Tongue (tissue), 2 donors: Measurements from ENCODE around the gene TMEM130. TPM values are rescaled to one million over a fixed set of nuclear protein-coding genes. Genes with fewer than 3 reads are reported as not detected.
"Not testable (repeated sequence)": the region's sequence is repeated elsewhere in the genome, so short reads cannot be mapped to it uniquely, and the experiment has no call there.

ENCODE experiments used
- DNase-seq: peaks from one replicate; pipeline ENCODE4 v3.0.0-alpha.2; 2015
- total RNA-seq: library from RNA; depleted of rRNA; stranded (reverse); fragments of >200 nt; gene quantifications from one replicate; pipeline ENCODE4 v1.2.3, GENCODE V29; 2014

TMEM130 gene
- total RNA-seq, 1 donor from 2014 or later = 3.5 TPM

- DNase-seq = no peak
Observed at GRCh38 chr7:98877692-98878364, 8.0 kb upstream of the TMEM130 start.

- no peak for DNase-seq
Observed at GRCh38 chr7:98877146-98877545, 7.3 kb upstream of the TMEM130 start.

GRCh38 chr7:98875501-98875900 is 5.7 kb upstream of the TMEM130 start:
- DNase-seq = no peak

GRCh38 chr7:98874942-98875341 is 5.1 kb upstream of the TMEM130 start:
- DNase-seq = no peak

GRCh38 chr7:98873610-98874009 is 3.8 kb upstream of the TMEM130 start:
- not testable (repeated sequence) for DNase-seq

- DNase-seq = no peak
Observed at GRCh38 chr7:98872328-98872924, 2.6 kb upstream of the TMEM130 start.

GRCh38 chr7:98870807-98871491 is 1.1 kb upstream of the TMEM130 start:
- no peak for DNase-seq

- peak; percentile 50 for DNase-seq
Observed at GRCh38 chr7:98870121-98870651, 372 bp upstream of the TMEM130 start.

GRCh38 chr7:98869027-98869596 is 702 bp downstream of the TMEM130 start:
- no peak for DNase-seq

GRCh38 chr7:98868450-98868849 is 1.4 kb downstream of the TMEM130 start:
- no peak for DNase-seq

GRCh38 chr7:98866765-98867164 is 3.0 kb downstream of the TMEM130 start:
- DNase-seq = no peak

GRCh38 chr7:98866351-98866750 is 3.5 kb downstream of the TMEM130 start:
- no peak for DNase-seq

GRCh38 chr7:98864731-98865453 is 4.9 kb downstream of the TMEM130 start:
- no peak for DNase-seq

GRCh38 chr7:98863601-98864000 is 6.2 kb downstream of the TMEM130 start:
- no peak for DNase-seq

- no peak for DNase-seq
Observed at GRCh38 chr7:98862716-98863420, 6.9 kb downstream of the TMEM130 start.

GRCh38 chr7:98862203-98862602 is 7.6 kb downstream of the TMEM130 start:
- DNase-seq = no peak

- no peak for DNase-seq
Observed at GRCh38 chr7:98860071-98860470, 9.7 kb downstream of the TMEM130 start.

GRCh38 chr7:98855610-98856422 is 14.0 kb downstream of the TMEM130 start:
- no peak for DNase-seq

GRCh38 chr7:98852826-98853225 is 17.0 kb downstream of the TMEM130 start:
- no peak for DNase-seq

GRCh38 chr7:98848918-98849317 is 20.9 kb downstream of the TMEM130 start:
- DNase-seq = no peak

GRCh38 chr7:98842552-98842951 is 27.3 kb downstream of the TMEM130 start:
- not testable (repeated sequence) for DNase-seq
